GM18517 (cell line): ENCODE results near the gene GGT5.
"Not testable (repeated sequence)": the region's sequence is repeated elsewhere in the genome, so short reads cannot be mapped to it uniquely, and the experiment has no call there.

ENCODE experiments used
- ATAC-seq: cut with Tn5 transposase; IDR thresholded peaks from one replicate; pipeline ENCODE4 v1.9.1; 2021; ENCODE audit warnings: mild to moderate bottlenecking, moderate library complexity; ENCODE audit not compliant: unreplicated experiment

The GGT5 gene

DNA sequence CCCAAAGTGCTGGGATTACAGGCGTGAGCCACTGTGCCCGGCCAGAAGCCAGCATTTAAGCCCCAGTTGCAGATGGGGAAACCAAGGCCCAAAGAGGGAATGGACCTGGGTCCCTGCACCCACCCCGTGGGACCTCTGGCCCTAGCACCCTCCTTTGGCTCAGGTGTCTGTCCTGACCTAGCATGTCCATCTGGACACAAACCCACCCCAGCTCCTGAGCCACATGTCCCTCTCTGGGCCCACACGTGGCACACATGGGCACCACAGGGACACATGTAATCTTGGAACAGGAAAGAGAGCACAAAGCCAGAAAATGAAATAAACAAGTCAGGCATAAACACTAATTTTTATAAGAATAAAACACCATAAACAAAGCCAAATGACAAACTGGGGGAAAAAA lies 9.6 kb downstream of the GGT5 start:
- no peak for ATAC-seq

DNA sequence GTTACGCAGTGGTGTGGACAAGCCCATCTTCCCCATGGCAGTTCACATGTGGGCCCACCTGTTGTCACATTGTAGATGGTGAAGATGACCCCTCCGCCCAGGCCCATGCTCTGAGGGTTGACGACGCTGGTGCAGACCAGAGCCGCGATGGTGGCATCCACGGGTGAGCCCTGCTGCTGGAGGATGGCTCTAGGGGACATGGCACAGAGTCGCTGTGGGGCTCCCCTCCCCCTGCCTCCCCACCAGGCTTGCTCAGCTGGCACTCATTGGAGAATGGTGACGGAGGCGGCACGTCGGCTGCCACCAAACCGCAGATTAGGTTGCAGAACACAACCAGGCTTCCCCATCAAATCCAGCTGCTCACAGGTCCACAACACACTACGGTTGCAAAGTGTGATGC lies 11.1 kb downstream of the GGT5 start:
- ATAC-seq: no peak

DNA sequence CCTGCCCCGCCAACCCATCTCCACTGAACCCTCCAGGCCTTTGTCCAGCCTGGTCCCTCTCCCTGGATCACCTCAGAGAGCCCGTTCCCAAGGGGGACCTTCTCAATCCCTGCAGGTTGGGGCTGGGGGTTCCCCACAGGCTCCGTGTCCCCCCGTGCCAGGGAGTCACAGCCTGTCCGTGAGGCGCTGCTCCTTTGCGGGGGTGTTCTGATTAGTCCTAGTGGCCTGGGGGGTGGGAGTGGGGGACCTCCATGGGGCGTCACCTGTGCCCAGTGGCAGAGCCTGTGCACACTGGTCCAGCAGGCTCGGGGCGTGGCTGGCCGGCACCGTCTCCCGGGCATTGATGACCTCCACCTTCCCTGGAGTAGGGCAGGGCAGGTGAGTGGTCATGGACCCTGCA lies 11.6 kb downstream of the GGT5 start:
- ATAC-seq: no peak

DNA sequence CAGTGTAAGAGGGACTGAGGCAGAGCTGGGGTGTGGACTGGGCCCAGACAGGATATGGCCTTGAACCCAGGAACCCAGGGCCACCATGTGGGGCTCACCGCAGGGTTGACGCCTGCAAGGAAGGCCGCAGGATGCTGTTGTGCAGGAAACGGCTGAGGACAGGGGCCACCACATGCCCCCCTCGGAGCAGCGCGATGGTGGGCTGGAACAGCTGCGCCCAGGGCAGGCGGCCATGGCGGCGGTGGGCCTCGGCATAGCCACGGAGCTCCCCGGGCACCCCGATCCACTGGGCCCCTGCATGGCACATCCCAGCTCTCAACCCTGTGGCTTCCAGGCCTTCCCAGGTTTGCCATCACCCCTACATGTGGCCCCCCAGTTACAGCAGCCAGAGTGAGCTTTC lies 12.2 kb downstream of the GGT5 start:
- no peak for ATAC-seq

DNA sequence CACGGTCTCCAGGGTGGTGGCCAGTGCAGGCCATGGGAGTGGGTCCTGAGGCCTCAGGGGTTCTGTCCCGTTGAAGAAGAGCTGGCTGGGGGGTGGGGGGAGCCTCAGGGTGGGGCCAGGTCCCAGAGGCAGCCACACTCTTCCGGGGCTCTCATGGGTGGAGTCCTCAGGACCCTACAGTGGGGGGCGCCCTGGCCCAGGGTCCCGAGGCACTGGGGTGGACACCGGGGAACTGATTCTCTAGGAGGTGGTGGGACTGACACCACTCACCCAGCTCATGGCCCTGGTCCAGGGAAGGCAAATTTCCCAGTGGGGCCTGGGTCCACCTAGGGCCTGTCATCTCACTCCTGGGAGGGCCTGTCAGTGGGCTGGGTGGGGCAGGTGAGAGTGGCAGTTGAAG lies 12.8 kb downstream of the GGT5 start:
- no peak for ATAC-seq

DNA sequence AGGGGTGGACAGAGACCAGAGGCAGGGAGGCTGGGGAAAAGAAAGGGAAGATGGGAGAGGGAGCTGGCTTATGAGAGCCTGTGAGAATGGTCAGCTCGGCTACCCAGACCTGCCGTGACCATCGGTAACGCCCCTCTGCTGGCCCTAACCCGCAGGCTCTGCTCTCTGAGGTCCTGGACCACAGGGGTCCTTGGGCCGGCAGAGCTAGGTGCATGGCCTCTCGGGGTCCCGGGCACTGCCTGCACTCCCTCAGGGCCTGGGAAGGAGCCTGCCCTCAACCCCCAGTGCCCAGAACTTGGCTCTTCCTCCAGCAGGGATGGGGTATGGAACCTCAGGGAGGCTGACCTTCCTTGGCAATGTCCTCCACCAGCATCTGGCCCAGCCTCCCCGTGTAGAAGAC lies 13.2 kb downstream of the GGT5 start:
- no peak for ATAC-seq

DNA sequence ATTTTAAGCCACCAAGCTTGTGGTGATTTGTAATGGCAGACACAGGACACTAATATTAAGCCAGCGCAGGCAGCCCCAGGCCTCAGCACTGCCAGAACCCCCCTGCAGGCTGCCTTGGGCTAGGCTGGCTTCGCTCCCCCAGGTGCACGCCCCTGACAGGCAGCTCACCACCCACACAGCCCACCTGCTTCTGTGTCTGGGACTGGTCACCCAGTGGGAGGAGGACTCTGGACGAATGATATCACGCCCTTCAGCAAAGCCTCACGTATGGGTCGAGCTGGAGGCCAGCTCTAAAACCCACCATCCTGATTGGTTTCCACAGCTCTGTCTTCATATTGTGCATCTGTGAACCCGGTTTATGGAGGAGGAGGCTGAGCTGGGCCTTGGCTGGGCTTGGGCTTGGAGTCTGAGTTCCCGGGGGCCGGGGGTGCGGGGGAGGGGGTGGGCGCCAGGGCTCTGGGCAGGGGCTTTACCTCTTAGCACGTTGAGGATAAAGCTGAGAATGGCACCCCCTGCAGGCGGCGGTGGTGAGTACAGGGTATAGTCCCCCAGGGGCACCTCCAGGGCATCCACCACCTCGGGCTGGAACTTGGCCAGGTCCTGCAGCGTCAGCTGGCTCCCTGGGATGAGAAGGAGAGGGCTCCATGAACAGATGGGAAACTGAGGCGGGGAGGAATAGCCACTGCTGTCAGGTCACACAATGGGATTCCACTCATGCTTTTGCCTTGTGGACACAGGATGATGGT lies 13.8 kb downstream of the GGT5 start:
- no peak for ATAC-seq

DNA sequence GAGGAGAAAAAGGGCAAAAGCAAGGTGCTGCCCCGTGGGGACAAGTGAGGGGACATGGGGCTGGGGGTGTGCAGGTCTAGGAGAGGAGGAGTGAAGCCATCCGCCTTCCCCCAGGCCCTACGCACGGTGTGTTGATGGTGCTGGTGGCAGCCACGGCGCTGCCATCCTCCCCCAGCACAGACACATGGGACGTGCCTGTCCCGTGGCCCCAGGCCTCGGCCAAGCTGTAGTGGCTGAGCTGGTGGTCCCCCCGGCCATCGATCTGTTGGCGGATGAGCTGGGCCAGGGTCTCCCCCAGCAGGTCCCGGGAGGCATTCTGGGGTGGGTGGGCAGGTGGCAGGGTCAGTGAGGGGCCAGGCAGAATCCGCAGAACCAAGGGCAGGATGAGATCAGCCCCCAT lies 18.9 kb downstream of the GGT5 start:
- no peak for ATAC-seq

DNA sequence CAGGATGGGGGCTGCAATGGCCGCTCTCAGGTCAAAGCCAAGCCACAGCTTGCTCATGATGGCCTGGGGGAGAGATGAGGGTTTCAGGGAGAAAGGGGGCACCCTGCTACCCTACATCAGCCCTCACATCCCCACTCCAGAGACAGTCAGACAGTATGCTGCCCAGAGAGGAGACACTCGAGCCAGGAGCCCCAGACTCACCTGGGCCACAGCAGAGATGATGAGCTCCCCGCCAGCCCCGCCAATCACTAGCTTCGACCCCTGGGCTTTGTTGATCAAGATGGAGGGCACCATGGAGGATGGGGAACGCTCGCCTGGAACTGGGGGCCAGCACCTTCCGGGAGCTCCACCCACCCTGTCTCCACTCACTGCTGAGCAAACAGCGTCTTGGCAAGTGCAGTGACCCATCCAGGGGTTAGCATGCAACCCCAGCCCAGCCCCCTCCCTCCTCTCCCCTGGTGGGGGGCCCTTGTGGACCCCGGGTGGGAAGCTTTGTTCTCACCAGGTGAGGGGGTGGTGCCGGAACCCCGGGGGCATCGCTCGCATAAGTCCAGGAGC lies 19.8 kb downstream of the GGT5 start:
- no peak for ATAC-seq

DNA sequence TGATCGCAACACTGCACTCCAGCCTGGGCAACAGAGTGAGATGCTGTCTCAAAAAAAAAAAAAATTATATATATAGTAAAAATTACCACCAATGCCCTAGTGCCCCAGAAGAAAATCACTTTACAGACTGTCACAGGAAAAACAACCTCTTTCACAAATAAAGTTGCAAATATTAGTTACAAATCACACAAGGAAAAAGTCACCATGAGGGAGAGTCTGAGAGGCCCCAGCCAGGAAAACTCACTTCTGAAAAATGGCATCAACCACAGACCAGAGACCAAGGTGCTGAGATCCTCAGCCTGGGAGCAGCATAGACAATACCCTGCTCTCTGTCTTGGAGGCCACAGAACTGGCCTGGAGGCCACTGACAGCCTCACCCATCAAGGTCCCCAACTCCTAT lies 20.4 kb downstream of the GGT5 start:
- ATAC-seq: no peak

DNA sequence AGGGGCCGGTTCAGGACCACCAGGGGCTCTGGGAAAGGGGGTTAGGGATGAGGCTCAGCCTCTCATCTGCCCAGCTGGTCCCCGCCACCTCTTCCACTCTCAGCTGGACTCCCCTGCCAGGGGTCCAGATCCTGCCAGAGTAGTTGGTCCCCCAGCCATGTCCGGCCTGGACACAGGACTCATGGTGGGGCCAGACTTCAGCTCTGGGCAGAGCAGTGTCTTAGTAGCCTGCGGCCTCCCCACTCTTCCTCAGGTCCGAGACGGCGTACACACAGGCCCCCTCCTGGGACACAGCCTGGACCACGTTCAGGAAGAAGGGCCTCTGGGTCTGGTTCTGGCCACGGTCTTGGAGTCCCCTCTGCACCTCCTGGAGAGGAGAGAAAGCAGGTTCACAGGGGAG lies 25.1 kb downstream of the GGT5 start:
- no peak for ATAC-seq

DNA sequence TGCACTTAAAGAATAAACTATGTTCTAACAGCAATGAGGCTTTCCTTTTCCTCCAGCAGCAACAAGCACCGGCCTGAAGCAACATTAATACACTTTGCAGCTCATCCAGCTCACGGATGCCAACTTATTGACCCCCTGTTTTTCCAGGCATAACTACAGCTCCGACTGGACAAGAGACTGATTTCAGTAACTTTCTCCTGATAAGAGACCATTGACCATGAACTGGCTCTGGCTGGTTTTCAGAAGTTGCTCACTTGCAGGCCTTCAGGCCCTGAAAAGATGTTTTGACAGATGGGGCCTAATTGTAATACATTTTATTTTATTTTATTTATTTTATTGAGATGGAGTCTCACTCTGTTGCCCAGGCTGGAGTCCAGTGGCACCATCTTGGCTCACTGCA lies 27.5 kb downstream of the GGT5 start:
- ATAC-seq: no peak

DNA sequence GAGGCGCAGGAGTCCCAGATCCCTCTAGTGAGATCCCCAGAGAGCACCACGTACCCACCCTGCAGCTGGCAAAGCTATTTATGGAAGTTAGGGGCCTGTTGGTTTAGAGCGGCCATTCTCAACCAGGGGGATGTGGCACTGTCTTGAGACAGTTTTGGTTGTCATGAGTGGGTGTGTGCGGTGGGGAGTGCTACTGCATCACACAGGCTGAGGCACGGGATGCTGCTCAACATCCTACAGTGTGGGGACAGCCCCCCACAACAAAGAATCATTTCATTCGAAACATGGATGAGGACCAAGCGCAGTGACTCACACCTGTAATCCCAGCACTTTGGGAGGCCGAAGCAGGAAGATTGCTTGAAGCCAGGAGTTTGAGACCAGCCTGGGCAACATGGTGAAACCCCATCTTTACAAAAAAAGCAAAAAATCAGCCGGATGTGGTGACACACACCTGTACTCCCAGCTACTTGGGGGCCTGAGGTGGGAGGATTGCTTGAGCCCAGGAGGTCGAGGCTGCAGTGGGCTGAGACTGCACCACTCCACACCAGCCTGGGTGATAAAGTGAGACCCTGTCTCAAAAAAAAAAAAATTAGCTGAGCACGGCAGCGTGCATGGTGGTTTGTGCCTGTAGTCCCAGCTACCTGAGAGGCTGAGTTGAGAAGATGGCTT lies 28.2 kb downstream of the GGT5 start:
- no peak for ATAC-seq

DNA sequence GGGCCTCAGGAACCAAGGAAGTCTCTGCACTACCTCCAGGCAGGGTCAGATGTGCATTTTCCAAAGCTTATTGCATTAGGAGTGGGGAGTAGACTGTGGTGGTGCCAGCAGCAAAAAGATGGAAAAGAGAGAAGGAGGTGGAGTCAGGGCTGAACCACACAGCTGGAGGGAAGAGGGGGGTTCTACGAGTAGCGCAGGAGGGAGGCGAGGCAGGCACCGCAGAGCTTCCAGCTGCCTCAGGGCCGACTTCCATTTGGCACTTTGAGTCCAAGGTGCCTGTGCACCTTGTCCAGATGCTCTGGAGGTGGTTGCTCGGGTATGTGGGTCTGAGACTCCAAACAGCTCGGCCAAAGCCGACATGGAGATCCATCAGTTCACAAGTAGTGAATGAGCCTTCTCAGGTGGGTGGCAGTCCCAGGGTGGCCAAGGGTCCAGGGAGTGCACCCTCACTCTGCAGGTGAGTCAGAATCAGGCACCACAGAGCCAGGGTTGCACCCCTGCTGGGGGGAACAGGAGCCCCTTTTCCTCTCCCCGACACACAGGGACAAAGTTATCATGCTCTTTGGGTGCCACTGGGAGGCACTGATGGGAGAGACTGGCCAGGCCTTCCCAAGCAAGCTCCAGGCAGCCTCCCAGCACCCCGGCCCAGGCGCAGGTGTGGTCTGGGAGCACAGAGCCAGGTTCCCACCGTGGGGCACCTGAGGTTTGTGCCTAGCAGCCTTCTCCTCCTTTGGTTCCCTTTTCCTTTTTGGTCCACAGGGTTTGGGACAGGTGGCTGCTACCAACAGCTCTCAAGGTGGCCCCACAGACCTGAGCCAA lies 30.2 kb downstream of the GGT5 start:
- ATAC-seq: no peak

DNA sequence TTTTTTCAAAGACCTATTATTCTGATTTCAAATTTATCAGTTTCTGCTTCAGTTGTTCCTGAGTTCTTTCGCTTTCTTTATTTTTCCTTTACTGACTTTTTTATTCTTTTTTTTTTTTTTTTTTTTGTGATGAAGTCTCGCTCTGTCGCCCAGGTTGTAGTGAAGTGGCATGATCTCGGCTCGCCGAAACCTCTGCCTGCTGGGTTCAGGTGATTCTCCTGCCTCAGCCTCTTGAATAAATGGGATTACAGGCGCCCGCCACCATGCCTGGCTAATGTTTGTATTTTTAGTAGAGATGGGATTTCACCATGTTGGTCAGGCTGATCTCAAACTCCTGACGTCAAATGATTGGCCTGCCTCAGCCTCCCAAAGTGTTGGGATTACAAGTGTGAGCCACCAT lies 31.8 kb downstream of the GGT5 start:
- ATAC-seq: not testable (repeated sequence)

DNA sequence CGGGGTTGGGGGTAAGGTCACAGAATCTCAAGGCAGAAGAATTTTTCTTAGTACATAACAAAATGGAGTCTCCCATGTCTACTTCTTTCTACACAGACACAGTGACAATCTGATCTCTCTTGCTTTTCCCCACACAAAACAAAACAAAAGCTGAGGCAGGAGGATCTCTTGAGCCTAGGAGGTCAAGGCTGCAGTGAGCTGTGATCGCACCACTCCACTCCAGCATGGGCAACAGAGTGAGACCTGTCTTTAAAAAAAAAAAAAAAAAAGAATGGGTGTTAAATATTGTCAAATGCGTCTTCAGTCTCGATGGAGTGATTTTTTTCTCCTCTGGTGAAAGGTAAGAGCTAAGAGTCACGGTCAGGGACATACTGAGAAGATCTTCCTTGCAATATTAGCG lies 33.2 kb downstream of the GGT5 start:
- not testable (repeated sequence) for ATAC-seq

DNA sequence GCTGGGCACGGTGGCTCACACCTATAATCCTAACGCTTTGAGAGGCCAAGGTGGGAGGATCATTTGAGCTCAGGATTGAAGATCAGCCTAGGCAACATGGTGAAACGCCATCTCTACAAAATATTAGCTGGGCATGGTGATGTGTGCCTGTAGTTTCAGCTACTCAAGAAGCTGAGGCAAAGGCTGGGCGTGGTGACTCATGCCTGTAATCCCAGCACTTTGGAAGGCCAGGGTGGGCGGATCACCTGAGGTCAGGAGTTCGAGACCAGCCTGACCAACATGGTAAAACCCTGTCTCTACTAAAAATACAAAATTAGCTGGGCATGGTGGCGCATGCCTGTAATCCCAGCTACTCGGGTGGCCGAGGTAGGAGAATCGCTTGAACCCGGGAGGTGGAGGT lies 34.5 kb downstream of the GGT5 start:
- not testable (repeated sequence) for ATAC-seq

DNA sequence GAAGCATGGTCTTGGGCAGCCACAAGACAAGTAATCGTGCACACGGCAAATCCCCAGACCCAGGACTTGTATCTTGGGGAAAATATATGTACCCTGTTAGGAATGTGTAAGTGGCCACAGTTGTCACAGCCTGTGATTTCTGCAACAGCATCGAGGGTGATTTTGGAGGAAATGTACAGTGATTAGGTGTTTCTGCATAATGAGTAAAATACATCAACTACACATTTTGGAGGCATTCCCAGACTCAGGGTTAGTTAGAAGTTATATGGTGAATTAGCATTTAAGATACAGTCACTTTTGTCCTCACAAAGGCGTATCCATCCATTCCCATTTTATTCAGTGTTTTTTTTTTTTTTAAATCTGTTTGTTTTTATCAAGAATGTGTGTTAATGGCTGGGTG lies 35.2 kb downstream of the GGT5 start:
- ATAC-seq: no peak

DNA sequence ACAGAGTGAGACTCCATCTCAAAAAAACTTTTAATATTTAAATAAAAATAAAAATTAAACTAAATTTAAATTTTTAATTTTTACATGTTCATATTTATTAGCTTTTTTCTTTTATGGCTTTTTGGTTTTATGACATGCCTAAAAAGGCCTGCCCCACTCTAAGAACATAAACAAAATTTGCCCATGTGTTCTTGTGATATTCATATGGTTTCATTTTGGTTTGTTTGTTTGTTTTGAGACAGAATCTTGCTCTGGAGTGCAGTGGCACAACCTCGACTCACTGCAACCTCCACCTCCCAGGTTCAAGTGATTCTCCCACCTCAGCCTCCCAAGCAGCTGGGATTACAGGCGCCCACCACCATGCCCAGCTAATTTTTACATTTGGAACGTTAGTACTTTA lies 35.9 kb downstream of the GGT5 start:
- ATAC-seq: no peak

DNA sequence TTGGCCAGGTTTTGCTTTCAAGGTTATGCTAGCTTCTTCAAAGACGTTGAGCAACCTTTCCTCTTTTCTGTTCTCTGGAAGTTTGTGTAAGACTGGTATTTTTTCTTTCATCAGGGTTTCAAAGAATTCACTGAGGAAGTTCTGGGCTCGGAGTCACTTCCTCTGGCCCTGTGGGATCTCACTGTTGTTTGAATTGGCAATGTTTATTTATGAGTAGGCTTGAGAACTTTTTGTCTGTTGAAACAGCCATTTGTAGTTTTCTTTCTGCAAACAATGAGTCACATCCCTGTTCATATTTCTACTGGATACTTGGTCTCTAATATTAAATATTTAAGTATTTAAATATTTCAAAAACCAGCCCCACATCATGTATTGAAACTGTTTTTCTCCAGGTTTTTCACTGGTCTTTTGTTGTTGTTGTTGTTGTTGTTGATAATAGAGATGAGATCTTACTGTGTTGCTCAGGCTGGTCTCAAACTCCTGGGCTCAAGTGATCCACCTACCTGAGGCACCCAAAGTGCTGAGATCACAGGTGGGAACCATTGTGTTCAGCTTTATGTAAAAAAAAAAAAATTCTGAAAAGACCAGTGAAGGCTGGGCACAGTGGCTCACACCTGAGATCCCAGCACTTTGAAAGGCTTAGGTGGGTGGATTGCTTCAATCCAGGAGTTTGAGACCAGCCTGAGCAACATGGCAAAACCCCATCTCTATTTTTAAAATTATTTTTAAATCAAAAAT lies 36.7 kb downstream of the GGT5 start:
- ATAC-seq: no peak
